IMR-90 (cell line): ENCODE measurements around the gene TREM2.

Source experiments
- CHD1 ChIP-seq: IDR thresholded peaks from 2 replicates; pipeline ENCODE4 v1.6.1; 2012; ENCODE audit warnings: low read depth, low read length, improper control_type of control experiment
- FOS ChIP-seq: fragments of 150-350 bp; IDR thresholded peaks from 2 replicates; pipeline ENCODE4 v1.6.1; 2016; ENCODE audit warnings: low read depth, low read length
- MAFK ChIP-seq: IDR thresholded peaks from 2 replicates; pipeline ENCODE4 v1.6.1; 2012; ENCODE audit warnings: low read depth, low read length, improper control_type of control experiment
- POLR2A ChIP-seq: IDR thresholded peaks from 2 replicates; pipeline ENCODE4 v1.6.1; 2012; ENCODE audit warnings: mild to moderate bottlenecking, low read depth, low read length
- RFX5 ChIP-seq: IDR thresholded peaks from 2 replicates; pipeline ENCODE4 v1.8.0; 2012; ENCODE audit warnings: low read depth, mild to moderate bottlenecking, low read length, moderate library complexity
- SMC3 ChIP-seq: fragments of 150-350 bp; IDR thresholded peaks from 2 replicates; pipeline ENCODE4 v1.6.1; 2016; ENCODE audit warnings: low read depth, mild to moderate bottlenecking, antibody characterized with exemption, low read length, moderate library complexity
- TF ChIP-seq, protein P1 (sequence below): conservative IDR thresholded peaks from 2 replicates; pipeline ENCODE4 v1.5.1; 2012; ENCODE audit warnings: mild to moderate bottlenecking, low read depth, low read length, improper control_type of control experiment
- TF ChIP-seq, protein P2 (sequence below): fragments of 150-350 bp; IDR thresholded peaks from 2 replicates; pipeline ENCODE4 v1.6.1; 2016; ENCODE audit warnings: low read depth, mild to moderate bottlenecking, low read length, moderate library complexity, borderline replicate concordance

GRCh38 chr6:41194386-41194785 is 31.5 kb upstream of the TREM2 start:
- TF ChIP-seq, protein P1, sequence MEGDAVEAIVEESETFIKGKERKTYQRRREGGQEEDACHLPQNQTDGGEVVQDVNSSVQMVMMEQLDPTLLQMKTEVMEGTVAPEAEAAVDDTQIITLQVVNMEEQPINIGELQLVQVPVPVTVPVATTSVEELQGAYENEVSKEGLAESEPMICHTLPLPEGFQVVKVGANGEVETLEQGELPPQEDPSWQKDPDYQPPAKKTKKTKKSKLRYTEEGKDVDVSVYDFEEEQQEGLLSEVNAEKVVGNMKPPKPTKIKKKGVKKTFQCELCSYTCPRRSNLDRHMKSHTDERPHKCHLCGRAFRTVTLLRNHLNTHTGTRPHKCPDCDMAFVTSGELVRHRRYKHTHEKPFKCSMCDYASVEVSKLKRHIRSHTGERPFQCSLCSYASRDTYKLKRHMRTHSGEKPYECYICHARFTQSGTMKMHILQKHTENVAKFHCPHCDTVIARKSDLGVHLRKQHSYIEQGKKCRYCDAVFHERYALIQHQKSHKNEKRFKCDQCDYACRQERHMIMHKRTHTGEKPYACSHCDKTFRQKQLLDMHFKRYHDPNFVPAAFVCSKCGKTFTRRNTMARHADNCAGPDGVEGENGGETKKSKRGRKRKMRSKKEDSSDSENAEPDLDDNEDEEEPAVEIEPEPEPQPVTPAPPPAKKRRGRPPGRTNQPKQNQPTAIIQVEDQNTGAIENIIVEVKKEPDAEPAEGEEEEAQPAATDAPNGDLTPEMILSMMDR, result no peak
- TF ChIP-seq MAFK, result no peak
- TF ChIP-seq FOS, result no peak
- TF ChIP-seq, protein P2, sequence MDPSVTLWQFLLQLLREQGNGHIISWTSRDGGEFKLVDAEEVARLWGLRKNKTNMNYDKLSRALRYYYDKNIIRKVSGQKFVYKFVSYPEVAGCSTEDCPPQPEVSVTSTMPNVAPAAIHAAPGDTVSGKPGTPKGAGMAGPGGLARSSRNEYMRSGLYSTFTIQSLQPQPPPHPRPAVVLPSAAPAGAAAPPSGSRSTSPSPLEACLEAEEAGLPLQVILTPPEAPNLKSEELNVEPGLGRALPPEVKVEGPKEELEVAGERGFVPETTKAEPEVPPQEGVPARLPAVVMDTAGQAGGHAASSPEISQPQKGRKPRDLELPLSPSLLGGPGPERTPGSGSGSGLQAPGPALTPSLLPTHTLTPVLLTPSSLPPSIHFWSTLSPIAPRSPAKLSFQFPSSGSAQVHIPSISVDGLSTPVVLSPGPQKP, result no peak
- TF ChIP-seq RFX5, result no peak
- TF ChIP-seq CHD1, result no peak
- TF ChIP-seq POLR2A, result no peak
- TF ChIP-seq SMC3, result no peak
